HEK293 (cell line): Measurements from ENCODE around the gene PTPN6.

Experiments used
- BCL11B ChIP-seq: fragments of 450-650 bp; formaldehyde crosslinking; IDR thresholded peaks from 2 replicates; pipeline ENCODE4 v1.5.1; 2016; ENCODE audit warnings: low read depth, missing biosample characterization, missing genetic modification characterization
- GLI2 ChIP-seq: fragments of 450-650 bp; formaldehyde crosslinking; IDR thresholded peaks from 2 replicates; pipeline ENCODE4; 2017; ENCODE audit warnings: missing biosample characterization, missing genetic modification characterization, low read depth, borderline replicate concordance
- GLIS2 ChIP-seq: fragments of 450-650 bp; formaldehyde crosslinking; IDR thresholded peaks from 2 replicates; pipeline ENCODE4 v1.5.1; 2016; ENCODE audit warnings: missing biosample characterization, missing genetic modification characterization
- REST ChIP-seq: fragments of 450-650 bp; formaldehyde crosslinking; IDR thresholded peaks from 2 replicates; pipeline ENCODE4 v1.5.1; 2016; ENCODE audit warnings: missing biosample characterization, missing genetic modification characterization
- SP2 ChIP-seq: fragments of 450-650 bp; formaldehyde crosslinking; IDR thresholded peaks from 2 replicates; pipeline ENCODE4 v1.5.1; 2016; ENCODE audit warnings: missing biosample characterization, missing genetic modification characterization
- YY1 ChIP-seq: fragments of 450-650 bp; formaldehyde crosslinking; IDR thresholded peaks from 2 replicates; pipeline ENCODE4 v1.5.1; 2018; ENCODE audit warnings: missing biosample characterization, missing genetic modification characterization
- ZBTB17 ChIP-seq: fragments of 450-650 bp; formaldehyde crosslinking; IDR thresholded peaks from 2 replicates; pipeline ENCODE4 v1.5.1; 2016; ENCODE audit warnings: missing biosample characterization, missing genetic modification characterization
- ZBTB8A ChIP-seq: fragments of 450-650 bp; formaldehyde crosslinking; IDR thresholded peaks from 2 replicates; pipeline ENCODE4 v1.5.1; 2016; ENCODE audit warnings: missing biosample characterization, missing genetic modification characterization
- ZNF138 ChIP-seq: fragments of 450-650 bp; formaldehyde crosslinking; IDR thresholded peaks from 2 replicates; pipeline ENCODE4 v1.5.1; 2016; ENCODE audit warnings: missing biosample characterization, missing genetic modification characterization, borderline replicate concordance
- ZNF140 ChIP-seq: fragments of 450-650 bp; formaldehyde crosslinking; IDR thresholded peaks from 2 replicates; pipeline ENCODE4 v1.5.1; 2016; ENCODE audit warnings: missing biosample characterization, missing genetic modification characterization
- ZNF157 ChIP-seq: fragments of 450-650 bp; formaldehyde crosslinking; IDR thresholded peaks from 2 replicates; pipeline ENCODE4 v1.5.1; 2016; ENCODE audit warnings: missing biosample characterization, missing genetic modification characterization
- ZNF175 ChIP-seq: fragments of 450-650 bp; formaldehyde crosslinking; IDR thresholded peaks from 2 replicates; pipeline ENCODE4 v1.5.1; 2016; ENCODE audit warnings: missing biosample characterization, missing genetic modification characterization
- ZNF366 ChIP-seq: fragments of 450-650 bp; formaldehyde crosslinking; conservative IDR thresholded peaks from 2 replicates; pipeline ENCODE4 v1.5.1; 2016; ENCODE audit warnings: missing biosample characterization, missing genetic modification characterization
- ZNF37A ChIP-seq: fragments of 450-650 bp; IDR thresholded peaks from 2 replicates; pipeline ENCODE4 v1.5.1; 2018; ENCODE audit warnings: missing biosample characterization, missing genetic modification characterization
- ZNF423 ChIP-seq: fragments of 450-650 bp; formaldehyde crosslinking; IDR thresholded peaks from 2 replicates; pipeline ENCODE4 v1.5.1; 2016; ENCODE audit warnings: missing biosample characterization, missing genetic modification characterization
- ZNF518A ChIP-seq: fragments of 450-650 bp; formaldehyde crosslinking; conservative IDR thresholded peaks from 2 replicates; pipeline ENCODE4 v1.5.1; 2016; ENCODE audit warnings: low read depth, missing biosample characterization, missing genetic modification characterization
- ZNF596 ChIP-seq: fragments of 450-650 bp; IDR thresholded peaks from 2 replicates; pipeline ENCODE4 v1.5.0; 2018; ENCODE audit warnings: missing biosample characterization, mild to moderate bottlenecking, missing genetic modification characterization, moderate library complexity
- ZNF654 ChIP-seq: fragments of 450-650 bp; formaldehyde crosslinking; IDR thresholded peaks from 2 replicates; pipeline ENCODE4 v1.5.1; 2016; ENCODE audit warnings: low read depth, missing biosample characterization, missing genetic modification characterization
- ZSCAN30 ChIP-seq: fragments of 450-650 bp; IDR thresholded peaks from 2 replicates; pipeline ENCODE4 v1.5.1; 2018; ENCODE audit warnings: missing biosample characterization, mild to moderate bottlenecking, missing genetic modification characterization, moderate library complexity
- TF ChIP-seq, protein P1 (sequence below): fragments of 450-650 bp; formaldehyde crosslinking; IDR thresholded peaks from 2 replicates; pipeline ENCODE4 v1.5.1; 2016; ENCODE audit warnings: missing biosample characterization, missing genetic modification characterization
- TF ChIP-seq, protein P2 (sequence below): fragments of 450-650 bp; formaldehyde crosslinking; IDR thresholded peaks from 2 replicates; pipeline ENCODE4 v1.5.1; 2017; ENCODE audit warnings: missing biosample characterization, mild to moderate bottlenecking, missing genetic modification characterization, moderate library complexity
- TF ChIP-seq, protein P3 (sequence below): fragments of 450-650 bp; formaldehyde crosslinking; IDR thresholded peaks from 2 replicates; pipeline ENCODE4 v1.5.0; 2017; ENCODE audit warnings: missing biosample characterization, missing genetic modification characterization, borderline replicate concordance

The PTPN6 gene

GRCh38 chr12:6962285-6963015 lies 11.3 kb downstream of the PTPN6 start (continued):
- no peak for TF ChIP-seq ZNF518A (tag by site-specific recombination)
- no peak for TF ChIP-seq ZNF157
- peak; percentile 46 for TF ChIP-seq ZBTB8A
- no peak for TF ChIP-seq ZNF37A (tag by site-specific recombination)
- TF ChIP-seq, protein P1, sequence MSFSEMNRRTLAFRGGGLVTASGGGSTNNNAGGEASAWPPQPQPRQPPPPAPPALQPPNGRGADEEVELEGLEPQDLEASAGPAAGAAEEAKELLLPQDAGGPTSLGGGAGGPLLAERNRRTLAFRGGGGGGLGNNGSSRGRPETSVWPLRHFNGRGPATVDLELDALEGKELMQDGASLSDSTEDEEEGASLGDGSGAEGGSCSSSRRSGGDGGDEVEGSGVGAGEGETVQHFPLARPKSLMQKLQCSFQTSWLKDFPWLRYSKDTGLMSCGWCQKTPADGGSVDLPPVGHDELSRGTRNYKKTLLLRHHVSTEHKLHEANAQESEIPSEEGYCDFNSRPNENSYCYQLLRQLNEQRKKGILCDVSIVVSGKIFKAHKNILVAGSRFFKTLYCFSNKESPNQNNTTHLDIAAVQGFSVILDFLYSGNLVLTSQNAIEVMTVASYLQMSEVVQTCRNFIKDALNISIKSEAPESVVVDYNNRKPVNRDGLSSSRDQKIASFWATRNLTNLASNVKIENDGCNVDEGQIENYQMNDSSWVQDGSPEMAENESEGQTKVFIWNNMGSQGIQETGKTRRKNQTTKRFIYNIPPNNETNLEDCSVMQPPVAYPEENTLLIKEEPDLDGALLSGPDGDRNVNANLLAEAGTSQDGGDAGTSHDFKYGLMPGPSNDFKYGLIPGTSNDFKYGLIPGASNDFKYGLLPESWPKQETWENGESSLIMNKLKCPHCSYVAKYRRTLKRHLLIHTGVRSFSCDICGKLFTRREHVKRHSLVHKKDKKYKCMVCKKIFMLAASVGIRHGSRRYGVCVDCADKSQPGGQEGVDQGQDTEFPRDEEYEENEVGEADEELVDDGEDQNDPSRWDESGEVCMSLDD (tag by site-specific recombination), result no peak
- TF ChIP-seq, protein P2, sequence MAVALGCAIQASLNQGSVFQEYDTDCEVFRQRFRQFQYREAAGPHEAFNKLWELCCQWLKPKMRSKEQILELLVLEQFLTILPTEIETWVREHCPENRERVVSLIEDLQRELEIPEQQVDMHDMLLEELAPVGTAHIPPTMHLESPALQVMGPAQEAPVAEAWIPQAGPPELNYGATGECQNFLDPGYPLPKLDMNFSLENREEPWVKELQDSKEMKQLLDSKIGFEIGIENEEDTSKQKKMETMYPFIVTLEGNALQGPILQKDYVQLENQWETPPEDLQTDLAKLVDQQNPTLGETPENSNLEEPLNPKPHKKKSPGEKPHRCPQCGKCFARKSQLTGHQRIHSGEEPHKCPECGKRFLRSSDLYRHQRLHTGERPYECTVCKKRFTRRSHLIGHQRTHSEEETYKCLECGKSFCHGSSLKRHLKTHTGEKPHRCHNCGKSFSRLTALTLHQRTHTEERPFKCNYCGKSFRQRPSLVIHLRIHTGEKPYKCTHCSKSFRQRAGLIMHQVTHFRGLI, result peak; percentile 51; the same call in 1 of the 2 replicates
- no peak for TF ChIP-seq GLI2 (tag by site-specific recombination)
- TF ChIP-seq ZNF175 (tag by site-specific recombination), result no peak
- no peak for TF ChIP-seq ZNF366
- TF ChIP-seq REST, result no peak
- TF ChIP-seq, protein P3, sequence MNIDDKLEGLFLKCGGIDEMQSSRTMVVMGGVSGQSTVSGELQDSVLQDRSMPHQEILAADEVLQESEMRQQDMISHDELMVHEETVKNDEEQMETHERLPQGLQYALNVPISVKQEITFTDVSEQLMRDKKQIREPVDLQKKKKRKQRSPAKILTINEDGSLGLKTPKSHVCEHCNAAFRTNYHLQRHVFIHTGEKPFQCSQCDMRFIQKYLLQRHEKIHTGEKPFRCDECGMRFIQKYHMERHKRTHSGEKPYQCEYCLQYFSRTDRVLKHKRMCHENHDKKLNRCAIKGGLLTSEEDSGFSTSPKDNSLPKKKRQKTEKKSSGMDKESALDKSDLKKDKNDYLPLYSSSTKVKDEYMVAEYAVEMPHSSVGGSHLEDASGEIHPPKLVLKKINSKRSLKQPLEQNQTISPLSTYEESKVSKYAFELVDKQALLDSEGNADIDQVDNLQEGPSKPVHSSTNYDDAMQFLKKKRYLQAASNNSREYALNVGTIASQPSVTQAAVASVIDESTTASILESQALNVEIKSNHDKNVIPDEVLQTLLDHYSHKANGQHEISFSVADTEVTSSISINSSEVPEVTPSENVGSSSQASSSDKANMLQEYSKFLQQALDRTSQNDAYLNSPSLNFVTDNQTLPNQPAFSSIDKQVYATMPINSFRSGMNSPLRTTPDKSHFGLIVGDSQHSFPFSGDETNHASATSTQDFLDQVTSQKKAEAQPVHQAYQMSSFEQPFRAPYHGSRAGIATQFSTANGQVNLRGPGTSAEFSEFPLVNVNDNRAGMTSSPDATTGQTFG, result no peak
- no peak for TF ChIP-seq ZNF596 (tag by site-specific recombination)
- no peak for TF ChIP-seq ZNF138 (tag by site-specific recombination)
- no peak for TF ChIP-seq ZNF140 (tag by site-specific recombination)
- no peak for TF ChIP-seq ZBTB17 (tag by site-specific recombination)
- TF ChIP-seq ZNF654 (tag by site-specific recombination), result no peak
- no peak for TF ChIP-seq GLIS2
- no peak for TF ChIP-seq BCL11B
- no peak for TF ChIP-seq ZNF423 (tag by site-specific recombination)
- no peak for TF ChIP-seq YY1 (tag by site-specific recombination)
- peak; percentile 21; the same call in 1 of the 2 replicates for TF ChIP-seq SP2 (tag by site-specific recombination)
- TF ChIP-seq ZSCAN30 (tag by site-specific recombination), result no peak
